ENCODE results near the gene HBM. TPM values are rescaled to one million over a fixed set of nuclear protein-coding genes. Genes with fewer than 3 reads are reported as not detected.

HBM gene
- total and polyA plus RNA-seq, 8 donors: 2.8 to 12.6 (median 6.9) TPM; not detected in 2

DNA sequence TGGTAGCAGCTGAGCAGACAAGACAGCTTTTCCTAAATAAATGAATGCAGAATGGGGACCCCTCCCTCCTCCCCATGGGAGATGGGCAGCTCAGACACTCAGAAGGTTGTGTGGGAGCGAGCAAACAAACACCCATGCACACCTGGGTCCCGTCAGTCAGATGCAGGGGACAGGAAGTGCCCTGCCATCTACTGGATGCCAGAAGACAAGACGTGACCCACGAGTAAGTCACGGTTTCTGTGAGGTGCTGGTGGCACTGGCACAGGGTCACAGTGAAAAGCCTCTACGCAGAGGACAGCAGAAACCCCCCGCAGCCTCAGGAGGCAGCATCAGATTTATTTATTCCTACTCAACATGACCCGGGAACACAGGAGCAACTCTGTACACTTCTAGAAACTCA, 22.9 kb downstream of the HBM start:
- ATAC-seq: no peak
- no peak overlapping the region for H3K4me3 ChIP-seq
- peaks cover 0 to 76% of the 10 kb centered on the region in 2 donors for H3K36me3 ChIP-seq
- no peaks in the 10 kb centered on the region for H3K27me3 ChIP-seq
- no peaks in the 10 kb centered on the region for H3K9me3 ChIP-seq
- intact Hi-C loops (cut with DNase I): no loop called here
- DNase-seq: no peak
- no peaks in the 10 kb centered on the region for H3K4me1 ChIP-seq
- TF ChIP-seq CTCF (IDR thresholded peaks at IDR 0.05): no peak
- no peak overlapping the region for H3K27ac ChIP-seq

DNA sequence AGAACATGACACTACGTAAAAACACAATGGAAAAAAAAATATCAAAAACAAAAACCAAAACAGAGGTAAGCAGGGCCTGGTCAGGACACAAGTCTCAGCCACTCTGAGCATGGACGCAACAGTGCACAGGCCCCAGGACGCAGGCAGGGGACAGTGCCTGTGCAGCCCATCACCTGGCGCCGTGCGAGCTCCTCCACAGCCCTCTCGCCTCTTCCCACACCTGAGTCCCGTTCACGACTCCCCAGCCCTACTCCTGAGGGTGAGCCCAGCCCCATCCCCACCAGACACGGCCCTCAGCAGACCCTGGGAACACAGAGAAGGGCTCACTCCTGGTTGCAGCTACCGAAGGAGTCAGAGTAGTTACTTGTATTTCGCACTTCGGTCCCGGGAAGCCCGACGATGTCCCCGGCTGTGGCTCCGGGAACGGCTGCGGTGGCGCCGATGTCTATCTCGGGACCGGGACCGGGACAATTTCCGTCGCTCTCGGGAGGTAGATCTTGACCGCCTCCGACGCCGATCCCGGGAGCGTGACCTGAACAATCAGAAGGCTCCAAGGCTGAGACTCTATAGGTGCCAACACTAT, 23.9 kb downstream of the HBM start:
- Histone ChIP-seq H3K4me1 (no peaks in the 10 kb centered on the region), H3K4me3 (no peak overlapping the region), H3K27ac (no peak overlapping the region), H3K9me3 (no peaks in the 10 kb centered on the region), H3K36me3 (peaks cover 0 to 86% of the 10 kb centered on the region in 2 donors), H3K27me3 (no peaks in the 10 kb centered on the region)
- ATAC-seq (no peak), DNase-seq (no peak)
- intact Hi-C loops (cut with DNase I): no loop called here
- no peak for TF ChIP-seq CTCF (IDR thresholded peaks at IDR 0.05)

DNA sequence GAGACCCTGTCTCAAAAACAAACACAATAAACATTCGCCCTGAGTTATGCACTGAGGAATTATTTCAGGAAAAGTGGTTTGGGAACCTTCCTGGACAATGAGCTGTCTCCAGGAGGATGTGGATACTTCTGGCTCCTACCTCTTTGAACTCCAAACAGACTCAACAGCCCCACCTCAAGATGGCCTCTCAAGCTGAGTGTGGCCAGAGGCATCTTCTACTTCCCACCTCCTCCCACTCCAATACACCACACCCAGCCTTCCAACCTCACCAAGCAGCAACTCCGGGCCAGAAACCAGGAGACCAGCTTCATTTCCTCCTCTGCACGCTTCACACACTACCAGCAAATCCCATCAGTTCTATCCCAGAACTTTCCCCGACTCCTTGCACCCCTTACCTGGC, 26.1 kb downstream of the HBM start:
- ATAC-seq: no peak
- no peaks in the 10 kb centered on the region for H3K27me3 ChIP-seq

GRCh38 chr16:192686-193085, 26.9 kb downstream of the HBM start:
- intact Hi-C loops (cut with DNase I): no loop called here
- Histone ChIP-seq H3K9me3 (no peaks in the 10 kb centered on the region), H3K27ac (no peak overlapping the region), H3K4me3 (no peak overlapping the region), H3K27me3 (no peaks in the 10 kb centered on the region), H3K36me3 (peaks cover 0 to 100% of the 10 kb centered on the region in 2 donors), H3K4me1 (no peaks in the 10 kb centered on the region)
- ATAC-seq (no peak), DNase-seq (peak in 1 of 4 donors; percentile 19)
- TF ChIP-seq CTCF (IDR thresholded peaks at IDR 0.05): no peak

More for the DNA sequence above, 26.1 kb downstream of the HBM start:
- DNase-seq: no peak
- Histone ChIP-seq H3K4me1 (no peaks in the 10 kb centered on the region), H3K4me3 (no peak overlapping the region), H3K27ac (no peak overlapping the region), H3K36me3 (peaks cover 0 to 98% of the 10 kb centered on the region in 2 donors), H3K9me3 (no peaks in the 10 kb centered on the region)
- no peak for TF ChIP-seq CTCF (IDR thresholded peaks at IDR 0.05)
- intact Hi-C loops (cut with DNase I): no loop called here

DNA sequence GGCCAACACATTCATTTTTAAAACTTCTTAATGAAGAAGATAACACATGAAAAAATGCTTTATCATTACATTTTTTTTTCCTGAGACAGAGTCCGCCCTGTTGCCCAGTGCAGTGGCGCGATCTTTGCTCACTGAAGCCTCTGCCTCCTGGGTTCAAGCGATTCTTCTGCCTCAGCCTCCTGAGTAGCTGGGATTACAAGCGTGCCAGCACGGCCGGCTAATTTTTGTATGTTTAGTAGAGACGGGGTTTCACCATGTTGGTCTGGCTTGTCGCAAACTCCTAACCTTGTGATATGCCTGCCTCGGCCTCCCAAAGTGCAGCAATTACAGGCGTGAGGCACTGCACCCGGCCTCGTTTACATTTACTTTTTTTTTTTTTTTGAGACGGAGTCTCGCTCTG, 27.7 kb downstream of the HBM start:
- Histone ChIP-seq H3K27me3 (no peaks in the 10 kb centered on the region), H3K36me3 (peaks cover 0 to 100% of the 10 kb centered on the region in 2 donors), H3K9me3 (no peaks in the 10 kb centered on the region), H3K4me3 (no peak overlapping the region), H3K4me1 (no peaks in the 10 kb centered on the region), H3K27ac (no peak overlapping the region)
- DNase-seq: no peak
- no peak for TF ChIP-seq CTCF (IDR thresholded peaks at IDR 0.05)
- intact Hi-C loops (cut with DNase I): no loop called here
- no peak for ATAC-seq
